Measurements from ENCODE around the gene HUNK.
"Not testable (repeated sequence)": the region's sequence is repeated elsewhere in the genome, so short reads cannot be mapped to it uniquely, and the experiment has no call there.

HUNK gene

DNA sequence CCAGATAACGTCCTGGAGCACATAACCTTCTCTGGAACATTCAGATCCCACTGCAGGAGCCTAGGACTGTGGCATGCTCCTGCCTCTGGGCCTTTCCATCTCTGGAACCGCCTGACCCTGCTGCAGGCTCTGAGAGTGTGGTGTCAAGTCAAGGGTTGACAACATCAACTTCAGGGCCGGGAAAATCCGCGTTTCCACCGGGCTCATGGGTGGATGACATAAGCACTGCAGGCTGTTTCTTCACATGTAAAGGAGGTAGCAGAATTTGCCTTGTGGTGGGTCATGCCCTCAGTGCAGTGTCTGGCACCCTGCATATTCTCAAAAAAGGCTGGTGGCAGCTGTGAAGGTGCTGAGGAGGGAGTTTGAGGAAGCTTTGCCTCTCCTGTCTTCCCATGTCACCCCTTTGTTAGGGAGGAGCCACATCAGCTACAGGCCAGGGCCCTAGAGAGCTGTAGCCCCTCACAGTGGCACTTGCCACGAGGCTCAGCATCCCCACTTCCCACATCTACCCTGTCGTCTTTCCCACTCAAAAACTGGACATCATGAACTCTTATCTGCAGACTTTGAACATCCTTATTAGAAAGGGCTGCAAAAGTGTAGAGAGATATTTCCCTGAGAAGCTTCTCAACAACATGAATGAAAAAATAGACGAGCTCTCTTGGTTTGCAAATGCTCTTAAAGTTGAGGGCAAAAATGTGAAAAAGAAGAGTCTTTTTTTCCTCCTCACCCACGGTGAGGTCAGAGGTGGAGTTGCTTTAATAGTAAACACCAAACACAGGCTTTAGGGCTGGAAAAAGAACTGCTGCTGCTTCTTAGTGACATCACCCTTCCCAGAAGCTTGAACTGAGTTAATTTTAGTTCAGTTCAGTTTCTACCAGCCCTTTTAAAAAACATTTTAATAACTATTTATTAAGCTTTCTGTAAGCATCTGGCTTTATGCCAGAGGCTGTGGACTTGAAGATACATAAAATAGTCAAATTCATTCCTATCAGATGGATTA, 121.3 kb downstream of the HUNK start:
- no peak for DNase-seq (ENCODE audit: low read depth, low spot score)

DNA sequence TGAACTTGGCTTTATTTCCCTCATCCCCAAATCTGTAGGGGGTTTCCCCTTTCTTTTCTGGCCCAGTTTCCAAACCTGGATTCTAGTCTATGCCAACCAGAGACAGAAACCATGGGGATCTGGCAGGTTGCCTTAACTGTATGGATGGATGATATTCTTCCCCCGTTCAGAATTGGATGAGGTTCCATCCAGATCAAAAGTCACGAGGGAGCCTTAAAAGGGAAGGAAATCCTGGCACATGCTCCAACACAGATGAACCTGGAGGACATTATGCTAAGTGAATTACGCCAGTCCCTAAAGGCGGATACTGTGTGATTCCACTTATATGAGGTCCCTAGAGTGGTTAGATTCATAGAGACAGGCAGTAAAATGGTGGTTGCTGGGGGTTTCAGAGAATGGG, 124.4 kb downstream of the HUNK start:
- no peak for DNase-seq (ENCODE audit: low read depth, low spot score)

DNA sequence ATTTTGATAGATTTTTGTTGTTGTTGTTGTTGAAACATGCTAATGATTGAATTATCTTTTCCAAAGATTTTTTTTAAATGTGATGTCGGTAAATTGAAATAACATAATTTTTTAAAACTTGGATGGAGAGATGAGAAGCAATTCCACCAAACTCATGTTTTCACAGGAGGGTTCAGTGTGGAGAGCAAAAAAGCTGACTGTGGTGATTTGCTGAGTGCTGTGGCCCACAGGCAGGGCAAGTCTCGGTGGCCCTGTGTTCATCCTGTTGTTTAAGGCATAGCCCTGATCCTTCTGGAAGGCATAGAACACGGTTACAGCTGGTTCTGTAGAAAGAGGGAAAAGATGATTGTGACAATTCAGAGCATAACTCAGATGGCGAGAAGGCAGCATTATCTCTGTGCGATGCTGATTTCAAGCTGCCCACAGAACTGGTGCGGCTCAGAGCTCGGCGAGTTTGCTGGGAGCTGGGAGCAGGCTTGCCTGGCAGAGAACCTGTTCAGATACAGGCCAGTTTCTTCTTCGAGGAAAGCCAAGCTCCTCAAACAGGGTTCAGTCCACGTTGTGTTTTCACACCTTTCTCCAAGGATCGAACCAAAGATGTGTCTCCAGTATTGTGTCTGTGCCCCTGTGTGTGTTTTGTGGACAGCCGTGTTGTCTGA, 127.1 kb downstream of the HUNK start:
- no peak for DNase-seq (ENCODE audit: low read depth, low spot score)

- DNase-seq (ENCODE audit: low read depth, low spot score) = no peak
Measured at GRCh38 chr21:32001390-32001789, 128.6 kb downstream of the HUNK start.

DNA sequence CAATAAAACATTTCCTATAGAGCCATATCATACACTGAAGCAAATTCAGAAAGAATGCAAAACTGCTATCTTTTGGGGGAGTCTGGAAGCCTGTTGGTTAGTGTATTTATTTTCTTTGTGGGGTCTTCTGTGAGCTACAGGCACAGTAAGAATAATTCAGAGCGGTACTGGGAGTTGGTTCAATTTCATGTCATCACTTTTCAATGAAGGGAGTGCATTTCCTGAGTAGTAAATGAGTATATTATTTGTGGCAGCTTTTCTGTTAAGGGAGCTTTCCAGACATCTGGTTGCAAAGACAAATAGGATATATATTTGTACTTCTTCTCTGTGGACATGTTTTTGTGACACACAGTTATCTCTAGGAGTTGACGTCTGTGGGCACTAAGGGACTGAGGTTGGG, 130.6 kb downstream of the HUNK start:
- no peak for DNase-seq (ENCODE audit: low read depth, low spot score)

DNA sequence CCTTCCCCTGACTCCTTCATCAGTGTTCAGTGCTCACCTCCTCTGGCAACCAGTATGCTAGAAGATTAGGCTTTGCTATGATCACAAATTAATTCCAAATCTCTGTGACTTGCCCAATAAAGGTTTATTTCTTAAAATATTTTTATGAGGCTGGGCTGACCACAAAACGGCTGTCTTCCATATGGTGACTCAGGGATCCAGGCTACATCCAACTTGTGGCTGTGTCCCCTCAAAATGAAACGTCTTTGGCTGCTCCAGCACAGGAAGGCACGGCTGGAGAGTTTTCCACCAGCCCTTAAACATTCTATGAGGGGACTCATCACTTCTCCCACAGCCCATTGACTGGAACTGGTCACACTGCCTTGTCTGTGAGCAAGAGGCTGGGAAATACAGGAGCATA, 131.5 kb downstream of the HUNK start:
- DNase-seq (ENCODE audit: low read depth, low spot score) = no peak

GRCh38 chr21:32007456-32007855, 134.6 kb downstream of the HUNK start:
- no peak for DNase-seq (ENCODE audit: low read depth, low spot score)

DNA sequence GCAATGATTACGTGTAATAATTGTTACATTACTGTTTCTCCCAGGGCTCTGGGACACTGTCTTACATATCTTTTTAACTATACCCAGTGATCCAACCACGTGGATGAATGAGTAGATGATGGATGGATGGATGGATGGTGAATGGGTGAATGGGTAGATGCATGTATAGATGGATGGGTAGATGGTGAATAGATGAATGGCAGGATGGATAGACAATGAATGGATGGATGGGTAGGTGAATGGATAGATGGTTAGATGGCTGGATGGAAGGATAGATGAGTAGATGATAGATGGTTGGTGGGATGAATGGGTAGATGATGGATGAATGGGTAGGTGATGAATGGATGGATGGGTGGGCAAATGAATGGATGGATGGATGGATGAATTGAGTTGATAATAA, 135.9 kb downstream of the HUNK start:
- DNase-seq (ENCODE audit: low read depth, low spot score) = no peak

DNA sequence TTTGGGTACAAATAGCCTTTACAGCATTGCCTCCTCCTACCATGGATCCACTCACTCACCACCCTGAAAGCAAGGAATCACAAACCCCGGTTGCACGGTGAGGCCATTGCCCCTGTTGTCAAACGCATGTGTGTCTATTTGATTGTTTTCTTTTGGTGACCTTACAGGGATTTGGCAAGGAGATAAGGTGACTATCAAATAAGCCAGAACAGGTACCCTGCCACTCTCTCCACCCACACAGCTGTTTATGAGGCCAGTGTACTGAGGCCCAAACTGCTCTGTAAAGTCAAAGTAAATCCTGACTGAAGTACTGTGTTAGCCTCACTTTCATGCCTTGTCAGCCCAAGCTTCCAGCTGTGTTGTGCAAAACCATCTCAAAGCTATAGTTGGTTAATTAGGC, 136.4 kb downstream of the HUNK start:
- no peak for DNase-seq (ENCODE audit: low read depth, low spot score)

DNA sequence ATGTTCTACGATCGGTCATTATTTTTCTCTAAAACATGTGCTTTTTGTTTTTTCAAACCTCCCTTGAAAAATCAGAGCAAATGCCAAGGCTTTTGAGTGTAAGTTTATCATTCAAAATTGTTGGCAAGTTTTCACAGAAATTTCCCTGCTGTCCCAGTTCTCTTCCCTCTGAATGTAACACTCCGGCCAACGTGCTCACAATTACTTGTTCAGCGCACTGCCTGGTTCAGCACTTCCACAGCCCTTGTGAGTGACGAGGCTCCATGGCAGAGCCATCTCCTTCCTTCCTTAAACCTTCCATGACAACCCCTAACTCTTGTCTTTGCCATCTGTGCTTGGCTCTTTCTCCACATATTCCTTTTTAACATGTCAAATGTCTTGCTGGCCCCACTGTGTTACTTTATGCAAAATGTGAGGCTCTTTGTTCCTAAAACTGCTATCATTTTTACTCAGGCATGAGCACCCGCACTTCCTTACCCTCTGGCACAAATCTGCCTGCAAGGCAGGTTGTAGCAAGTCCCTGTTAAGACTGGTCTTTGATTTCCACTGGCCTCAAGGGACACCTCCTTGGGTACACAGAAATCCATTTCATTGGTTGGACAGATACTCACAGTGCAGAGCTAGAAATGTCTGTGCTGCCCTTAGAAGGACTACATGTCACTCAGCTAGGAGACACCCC, 142.8 kb downstream of the HUNK start:
- no peak for DNase-seq (ENCODE audit: low read depth, low spot score)

DNA sequence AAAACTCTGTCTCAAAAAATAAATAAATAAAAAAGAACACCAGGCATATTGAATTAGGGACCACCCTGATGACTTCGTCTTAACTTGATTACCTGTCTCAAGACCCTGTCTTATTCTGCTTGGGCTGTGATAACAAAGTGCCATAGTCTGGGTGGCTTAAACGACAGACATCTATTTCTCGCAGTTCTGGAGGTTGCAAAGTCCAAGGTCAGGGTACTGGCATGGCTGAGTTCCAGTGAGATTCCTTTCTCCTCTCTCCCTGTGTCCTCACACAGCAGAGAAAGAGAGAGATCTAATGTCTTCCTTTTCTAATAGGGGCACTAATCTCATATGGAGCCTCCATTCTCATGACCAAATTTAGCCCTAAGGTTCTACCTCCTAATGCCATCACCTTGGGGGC, 145.6 kb downstream of the HUNK start:
- DNase-seq (ENCODE audit: low read depth, low spot score) = no peak

DNA sequence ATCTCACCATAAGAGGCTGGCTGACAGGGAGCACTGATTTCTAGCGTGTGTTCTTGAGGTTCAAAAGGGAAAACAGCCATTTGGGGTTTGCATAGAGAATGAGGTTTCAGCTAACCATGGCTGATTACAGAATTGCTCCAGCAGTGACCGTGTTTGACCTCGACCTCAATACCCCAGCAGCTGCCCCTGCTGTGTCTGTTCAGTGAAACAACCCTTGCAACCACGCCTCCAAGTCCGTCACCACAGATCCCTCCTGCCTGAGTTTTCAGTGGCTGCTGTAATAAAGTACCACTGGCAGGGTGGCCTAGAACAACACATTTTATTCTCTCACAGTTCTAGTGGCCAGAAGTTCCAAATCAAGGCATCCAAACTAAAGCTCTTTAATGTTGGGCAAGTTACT, 147.7 kb downstream of the HUNK start:
- no peak for DNase-seq (ENCODE audit: low read depth, low spot score)

- DNase-seq (ENCODE audit: low read depth, low spot score) = no peak
Measured at GRCh38 chr21:32021319-32021994, 148.6 kb downstream of the HUNK start.

DNA sequence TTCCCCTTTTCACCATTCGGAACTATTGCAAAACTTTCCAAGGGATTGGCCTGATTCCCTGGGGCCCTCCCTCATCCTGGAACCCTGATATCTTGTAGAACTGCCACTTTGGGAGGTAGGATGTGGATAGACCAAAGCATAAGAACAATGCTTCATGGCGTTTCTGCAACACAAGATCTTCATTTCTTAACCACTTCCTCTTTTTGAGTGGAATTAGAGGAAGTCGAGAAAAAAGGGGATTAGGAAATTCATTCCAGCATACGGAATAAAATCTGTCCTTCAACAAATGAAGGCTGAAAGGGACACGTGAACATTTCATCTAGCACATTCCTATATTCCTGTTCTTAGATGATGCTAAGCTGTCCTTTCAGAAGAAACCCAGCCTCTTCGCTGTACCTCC, 149.3 kb downstream of the HUNK start:
- no peak for DNase-seq (ENCODE audit: low read depth, low spot score)

GRCh38 chr21:32030146-32030652, 157.4 kb downstream of the HUNK start:
- no peak for DNase-seq (ENCODE audit: low read depth, low spot score)

GRCh38 chr21:32034850-32035249, 162.0 kb downstream of the HUNK start:
- DNase-seq (ENCODE audit: low read depth, low spot score) = no peak

DNA sequence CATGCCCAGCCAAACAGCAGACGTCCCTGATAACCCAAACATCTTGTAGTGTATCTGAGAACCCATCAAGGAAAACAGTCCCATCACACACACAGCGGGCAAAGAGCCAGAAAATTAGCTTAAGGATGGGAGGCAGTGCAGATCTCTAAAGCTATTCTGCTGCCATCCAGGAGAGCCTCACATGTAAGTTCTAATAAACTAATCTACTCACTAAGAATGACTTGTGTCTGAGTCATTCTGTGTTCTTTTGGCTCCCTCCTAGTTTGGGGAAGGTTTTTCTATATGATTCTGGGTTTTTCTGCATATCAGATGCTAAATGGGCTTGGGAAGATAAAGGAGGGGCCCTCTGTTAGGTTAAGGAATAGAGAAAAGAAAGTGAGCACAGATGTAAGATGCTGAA, 162.8 kb downstream of the HUNK start:
- no peak for DNase-seq (ENCODE audit: low read depth, low spot score)

DNA sequence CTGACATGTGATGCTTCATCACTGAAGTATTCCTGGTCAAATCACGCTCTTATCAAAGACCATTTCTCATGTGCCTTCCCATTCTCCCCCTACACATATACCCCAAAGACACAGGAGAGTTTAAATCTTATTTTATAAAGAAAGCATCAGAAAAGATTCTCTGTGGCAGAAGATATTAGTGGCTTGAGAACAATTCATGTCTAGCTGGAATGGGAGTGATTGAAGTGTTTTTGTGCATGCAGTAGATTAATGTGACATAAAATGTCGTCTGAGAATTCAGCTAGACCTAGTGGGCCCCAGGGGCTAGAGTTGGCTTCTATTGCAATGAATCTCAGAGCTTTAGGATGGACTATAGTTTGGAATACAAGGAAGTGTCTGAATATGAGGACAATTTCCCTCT, 163.9 kb downstream of the HUNK start:
- no peak for DNase-seq (ENCODE audit: low read depth, low spot score)

DNA sequence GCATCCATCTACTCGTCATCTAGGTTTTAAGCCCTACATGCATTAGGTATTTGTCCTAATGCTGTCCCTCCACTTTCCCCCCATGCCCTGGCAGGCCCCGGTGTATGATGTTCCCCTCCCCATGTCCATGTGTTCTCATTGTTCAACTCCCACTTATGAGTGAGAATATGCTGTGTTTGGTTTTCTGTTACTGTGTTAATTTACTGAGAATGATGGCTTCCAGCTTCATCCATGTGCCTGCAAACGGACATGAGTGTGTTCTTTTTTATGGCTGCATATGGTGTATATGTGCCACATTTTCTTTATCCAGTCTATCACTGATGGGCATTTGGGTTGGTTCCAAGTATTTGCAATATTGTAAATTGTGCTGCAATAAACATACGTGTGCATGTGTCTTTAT, 165.9 kb downstream of the HUNK start:
- not testable (repeated sequence) for DNase-seq (ENCODE audit: low read depth, low spot score)

- DNase-seq (ENCODE audit: low read depth, low spot score) = no peak
Measured at GRCh38 chr21:32043458-32043857, 170.6 kb downstream of the HUNK start.
